COR-L47 (cell line): ENCODE results near the gene RFPL1.
A peak's percentile ranks its signal among the peaks of the same experiment; 100 is the strongest.
"Not testable (repeated sequence)": the region's sequence is repeated elsewhere in the genome, so short reads cannot be mapped to it uniquely, and the experiment has no call there.

Experiments used
- DNase-seq: peaks from one replicate; lab custom pipeline; 2025; lab: John Stamatoyannopoulos, UW

Gene RFPL1

GRCh38 chr22:29438283-29438682, at the start of gene RFPL1:
RFPL1 (plus strand) TSS chr22:29438583.
- DNase-seq = not testable (repeated sequence)

DNA sequence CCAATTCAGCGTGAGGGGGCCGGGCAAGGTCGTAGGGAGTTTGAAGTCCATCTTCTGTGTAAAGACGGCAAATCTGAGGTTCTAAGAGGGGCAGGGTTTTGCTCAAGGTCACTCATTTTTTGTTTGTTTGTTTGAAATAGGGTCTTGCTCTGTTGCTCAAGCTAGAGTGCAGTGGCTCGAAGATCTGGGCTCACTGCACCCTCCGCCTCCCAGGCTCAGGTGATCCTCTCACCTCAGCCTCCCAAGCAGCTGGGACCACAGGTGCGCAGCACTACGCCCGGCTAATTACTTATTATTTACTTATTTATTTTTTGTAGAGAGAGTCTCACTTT, 49.7 kb upstream of the RFPL1 start:
- no peak for DNase-seq

DNA sequence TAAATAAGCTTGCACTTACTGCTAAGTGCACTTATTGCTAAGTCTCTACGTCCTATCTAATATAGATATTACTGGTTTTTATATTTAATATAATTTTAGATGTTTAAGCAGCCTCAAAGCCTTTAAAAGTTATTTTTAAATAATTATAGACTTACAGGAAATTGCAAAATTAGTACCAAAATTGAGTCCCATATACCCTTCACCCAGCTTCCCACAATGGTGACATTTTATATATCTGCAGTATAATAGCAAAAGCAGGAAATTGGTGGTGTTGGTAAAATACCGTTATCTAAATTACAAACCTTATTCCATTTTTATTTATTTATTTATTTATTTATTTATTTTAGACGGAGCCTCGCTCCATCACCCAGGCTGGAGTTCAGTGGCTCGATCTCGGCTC, 48.1 kb upstream of the RFPL1 start:
- no peak for DNase-seq

DNA sequence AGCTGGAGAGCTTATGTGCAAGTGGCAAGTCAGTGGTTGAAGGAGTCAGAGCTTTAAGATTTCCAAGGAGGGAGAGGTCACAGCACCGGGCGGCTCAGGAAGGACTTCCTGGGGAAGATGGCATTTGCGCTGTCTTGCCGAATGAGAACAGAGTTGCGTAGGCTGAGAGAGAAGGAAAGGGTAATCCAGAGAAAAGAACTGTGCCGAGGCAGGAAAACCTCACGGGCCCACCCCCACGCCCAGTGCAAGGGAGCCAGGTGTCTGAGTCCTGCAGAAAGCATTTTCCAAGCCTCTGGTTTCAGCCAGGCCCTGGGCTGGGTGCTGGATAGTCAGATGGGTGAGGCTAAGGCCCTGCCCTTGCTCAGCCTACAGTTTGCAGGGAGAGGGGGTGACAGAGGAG, 46.8 kb upstream of the RFPL1 start:
- DNase-seq = no peak

DNA sequence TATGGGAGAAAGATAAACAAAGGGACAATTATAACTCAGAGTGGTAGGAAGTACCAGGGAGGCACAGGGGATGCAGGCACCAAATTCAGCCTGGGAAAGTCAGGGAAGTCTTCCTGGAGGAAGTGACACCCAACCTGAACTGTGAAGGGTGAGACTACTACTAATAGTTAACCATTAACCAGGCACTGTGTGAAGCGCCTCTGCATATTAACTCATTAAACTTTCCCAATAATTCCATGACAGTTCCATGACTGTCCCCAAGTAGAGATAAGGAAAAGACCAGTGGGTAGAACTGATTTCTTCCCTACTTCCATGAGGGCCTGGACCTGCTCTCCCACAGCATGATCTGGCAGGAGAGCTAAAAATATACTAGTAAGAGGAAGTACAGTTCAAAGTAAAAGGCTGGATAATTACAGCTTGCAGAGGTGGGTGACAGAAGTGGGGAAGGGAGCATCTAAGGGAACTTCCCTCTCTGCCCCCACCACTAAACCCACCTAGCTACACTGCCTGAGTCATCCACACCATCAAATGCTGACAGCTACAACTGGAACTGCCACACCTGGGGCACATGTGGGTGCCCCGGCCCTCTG, 45.3 kb upstream of the RFPL1 start:
- no peak for DNase-seq

- peak; percentile 70 for DNase-seq
Observed at GRCh38 chr22:29394931-29395581, 43.3 kb upstream of the RFPL1 start.

DNA sequence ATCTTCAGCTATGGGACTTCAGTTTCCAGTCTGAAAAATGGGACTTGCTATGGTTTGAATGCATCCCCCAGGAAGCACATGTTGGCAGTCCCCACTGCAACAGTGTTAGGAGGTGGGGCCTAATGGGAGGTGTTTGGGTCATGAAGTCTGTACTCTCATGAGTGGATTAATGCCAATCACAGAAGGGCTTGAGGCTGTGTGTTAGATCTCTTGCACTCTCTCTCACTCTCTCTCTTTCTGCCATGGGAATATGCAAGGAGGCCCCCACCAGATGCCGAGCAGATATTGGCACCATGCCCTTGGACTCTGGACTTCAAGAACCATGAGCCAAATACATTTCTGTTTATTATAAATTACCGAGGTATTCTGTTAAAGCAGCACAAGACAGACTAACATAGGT, 42.3 kb upstream of the RFPL1 start:
- no peak for DNase-seq

GRCh38 chr22:29397791-29398190, 40.6 kb upstream of the RFPL1 start:
- no peak for DNase-seq

- no peak for DNase-seq
Observed at GRCh38 chr22:29400576-29400975, 37.8 kb upstream of the RFPL1 start.

- DNase-seq = not testable (repeated sequence)
Observed at GRCh38 chr22:29401538-29401937, 36.8 kb upstream of the RFPL1 start.

DNA sequence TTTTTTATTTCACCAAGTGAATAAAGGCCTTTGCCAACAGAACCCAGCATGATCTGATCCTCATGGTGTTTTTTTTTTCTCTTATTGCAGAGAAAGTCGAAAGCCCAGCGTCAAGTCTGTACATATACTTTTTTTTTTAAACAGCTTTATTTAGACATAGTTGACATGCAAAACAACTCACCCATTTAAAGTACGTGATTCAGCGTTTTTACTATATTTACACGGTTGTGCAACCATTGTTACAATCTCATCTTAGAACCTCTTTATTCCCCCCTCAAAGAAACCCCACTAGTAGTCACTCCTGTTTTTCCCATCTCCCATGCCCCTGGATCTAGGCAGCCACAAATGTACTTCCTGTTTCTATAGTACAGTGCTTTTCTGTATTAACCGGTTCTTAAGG, 29.4 kb upstream of the RFPL1 start:
- DNase-seq = no peak

- not testable (repeated sequence) for DNase-seq
Observed at GRCh38 chr22:29411569-29412211, 26.7 kb upstream of the RFPL1 start.

GRCh38 chr22:29412772-29413171, 25.6 kb upstream of the RFPL1 start:
- not testable (repeated sequence) for DNase-seq

DNA sequence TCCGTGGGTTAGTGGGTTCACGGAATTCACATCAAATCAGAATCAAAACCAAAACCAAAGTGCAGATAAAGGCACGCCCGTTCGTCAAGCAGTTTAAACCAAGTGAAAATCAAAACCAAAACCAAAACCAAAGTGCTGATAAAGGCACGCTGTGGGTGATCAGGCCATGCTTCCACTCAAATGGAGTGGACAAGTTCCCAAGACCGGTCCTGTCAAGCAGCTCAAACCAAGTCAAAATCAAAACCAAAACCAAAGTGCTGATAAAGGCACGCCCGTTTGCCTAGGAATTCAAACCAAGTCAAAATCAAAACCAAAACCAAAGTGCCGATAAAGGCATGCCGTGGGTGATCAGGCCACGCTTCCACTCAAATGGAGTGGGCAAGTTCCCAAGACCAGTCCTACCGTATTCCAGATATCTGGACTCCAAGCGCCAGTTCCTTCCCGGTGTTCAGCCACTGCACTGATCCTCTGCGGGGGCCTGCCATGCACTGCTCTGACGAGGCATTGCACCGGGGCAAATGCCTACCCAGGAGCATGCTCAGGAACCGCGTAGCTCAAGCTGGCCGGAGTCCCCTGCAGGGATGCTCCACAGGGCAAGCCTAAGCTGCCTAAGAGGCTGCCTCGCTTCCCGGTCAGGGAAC, 23.3 kb upstream of the RFPL1 start:
- DNase-seq = not testable (repeated sequence)

DNA sequence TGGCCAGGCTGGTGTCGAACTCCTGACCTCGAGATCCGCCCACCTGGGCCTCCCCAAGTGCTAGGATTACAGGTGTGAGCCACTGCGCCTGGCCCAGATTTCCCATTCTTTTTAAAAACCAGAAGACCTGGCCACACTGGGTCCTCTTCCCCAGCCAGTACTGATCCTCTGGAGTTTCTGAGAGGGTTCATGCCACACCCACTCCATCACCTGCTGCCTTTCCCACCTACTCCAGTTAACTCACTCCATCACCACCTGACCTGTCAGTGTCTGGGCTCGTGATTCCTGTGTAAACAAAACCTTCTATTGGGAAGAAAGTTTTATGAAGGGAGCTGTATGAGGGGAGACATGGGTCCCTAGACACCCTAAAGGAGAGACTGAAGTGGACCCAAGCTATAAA, 19.7 kb upstream of the RFPL1 start:
- not testable (repeated sequence) for DNase-seq

DNA sequence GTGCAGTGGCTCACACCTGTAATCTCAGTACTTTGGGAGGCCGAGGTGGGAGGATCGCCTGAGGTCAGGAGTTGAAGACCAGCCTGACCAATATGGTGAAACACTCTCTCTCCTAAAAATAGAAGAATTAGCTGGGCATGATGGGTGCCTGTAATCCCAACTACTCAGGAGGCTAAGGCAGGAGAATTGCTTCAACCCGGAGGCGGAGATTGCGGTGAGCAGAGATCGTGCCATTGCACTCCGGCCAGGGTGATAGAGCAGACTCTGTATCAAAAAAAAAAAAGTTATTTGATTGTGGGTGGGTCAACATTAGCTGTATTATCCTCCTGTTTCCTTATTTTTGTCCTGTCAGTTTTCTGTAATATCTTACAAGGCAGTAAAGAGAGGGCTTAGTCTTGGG, 11.9 kb upstream of the RFPL1 start:
- no peak for DNase-seq

GRCh38 chr22:29427176-29427760, 11.1 kb upstream of the RFPL1 start:
- no peak for DNase-seq

- DNase-seq = no peak
Observed at GRCh38 chr22:29431986-29432385, 6.4 kb upstream of the RFPL1 start.

DNA sequence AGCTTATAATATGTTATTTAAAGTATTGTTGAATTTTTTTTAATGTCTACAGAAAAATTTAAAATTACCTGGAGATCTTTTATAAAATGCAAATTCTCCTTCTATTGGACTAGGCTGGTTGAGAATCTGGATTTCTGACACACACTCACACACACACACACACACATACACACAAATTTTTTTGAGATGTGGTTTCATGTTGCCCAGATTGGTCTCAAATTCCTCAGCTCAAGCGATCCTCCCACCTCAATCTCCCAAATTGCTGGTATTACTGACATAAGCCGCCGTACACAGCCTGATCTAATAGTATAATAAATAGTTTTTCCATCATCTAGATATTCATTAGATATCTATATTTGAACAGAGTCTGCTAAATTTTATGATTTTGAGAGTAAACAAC, 4.5 kb upstream of the RFPL1 start:
- no peak for DNase-seq

GRCh38 chr22:29434288-29434687, 4.1 kb upstream of the RFPL1 start:
- DNase-seq = no peak

DNA sequence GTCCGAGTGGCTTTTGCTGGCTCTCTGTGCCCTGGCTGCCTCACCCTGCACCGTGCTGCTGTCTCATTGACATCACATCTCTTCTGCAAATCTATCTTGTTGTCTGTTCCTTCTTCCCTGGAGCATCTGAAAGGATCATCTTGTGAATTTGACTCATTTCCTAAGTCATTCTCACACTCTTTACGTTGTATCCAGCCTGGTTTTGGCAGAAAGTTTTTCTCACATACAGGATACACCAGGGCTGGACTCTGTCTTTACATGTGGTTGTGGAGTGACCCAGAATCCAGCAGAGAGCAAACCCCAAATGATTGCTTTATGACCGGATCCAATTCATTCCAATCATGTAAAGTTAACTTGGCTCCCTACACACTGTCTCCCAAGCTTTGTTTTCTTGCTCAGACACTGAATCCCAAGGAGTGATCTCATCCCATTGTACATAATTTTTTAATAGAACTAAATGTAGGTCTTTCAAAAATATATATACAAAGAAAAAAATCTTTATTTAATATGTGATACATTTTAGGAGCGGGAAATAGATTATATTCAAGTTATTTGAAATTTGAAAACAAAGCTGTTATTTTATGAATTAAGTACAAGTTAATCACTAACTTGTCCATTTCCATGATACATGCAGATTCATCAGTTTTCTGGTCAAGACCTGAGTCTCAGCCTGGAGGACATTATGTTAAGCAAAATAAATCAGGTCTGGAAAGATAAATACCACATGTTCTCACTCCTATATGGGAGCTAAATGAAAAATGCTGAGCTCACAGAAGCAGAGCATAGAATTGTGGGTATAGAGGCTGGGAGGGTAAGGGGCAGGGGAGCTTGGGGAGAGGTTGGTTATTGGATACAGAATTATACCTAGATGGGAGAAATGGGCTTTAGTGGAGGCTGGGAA, 2.9 kb upstream of the RFPL1 start:
- no peak for DNase-seq

DNA sequence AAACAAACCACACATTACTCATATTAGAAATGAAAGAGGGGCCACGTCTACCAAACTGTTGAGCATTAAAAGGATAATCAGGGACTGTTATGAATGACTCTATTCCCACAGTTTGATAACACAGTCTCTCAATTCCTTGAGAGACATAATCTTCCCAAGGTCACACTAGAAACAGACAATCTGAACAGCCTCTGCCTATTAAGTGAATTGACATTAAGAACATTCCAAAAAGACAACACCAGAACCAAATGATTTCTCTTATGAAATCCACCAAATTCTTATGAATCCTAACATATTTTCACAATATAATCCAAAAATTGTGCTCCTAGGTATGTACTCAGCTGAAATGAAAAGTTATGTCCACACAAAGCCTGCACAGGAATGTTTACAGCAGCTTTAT, 4.6 kb downstream of the RFPL1 start:
- DNase-seq = no peak
